GM23248 (cell line): ENCODE results near the gene ZFAND6.

Experiments used
- EZH2 ChIP-seq: fragments of 200-600 bp; sonication (generic); IDR thresholded peaks from 2 replicates; pipeline ENCODE4 v1.6.1; 2018; ENCODE audit warnings: antibody characterized with exemption, mild to moderate bottlenecking; ENCODE audit not compliant: insufficient read depth, poor library complexity, severe bottlenecking
- EZH2phosphoT487 ChIP-seq: fragments of 200-600 bp; sonication (generic); IDR thresholded peaks from 2 replicates; pipeline ENCODE4 v1.6.1; 2018; ENCODE audit warnings: antibody characterized with exemption, moderate library complexity, mild to moderate bottlenecking, low read depth; ENCODE audit not compliant: insufficient read depth

DNA sequence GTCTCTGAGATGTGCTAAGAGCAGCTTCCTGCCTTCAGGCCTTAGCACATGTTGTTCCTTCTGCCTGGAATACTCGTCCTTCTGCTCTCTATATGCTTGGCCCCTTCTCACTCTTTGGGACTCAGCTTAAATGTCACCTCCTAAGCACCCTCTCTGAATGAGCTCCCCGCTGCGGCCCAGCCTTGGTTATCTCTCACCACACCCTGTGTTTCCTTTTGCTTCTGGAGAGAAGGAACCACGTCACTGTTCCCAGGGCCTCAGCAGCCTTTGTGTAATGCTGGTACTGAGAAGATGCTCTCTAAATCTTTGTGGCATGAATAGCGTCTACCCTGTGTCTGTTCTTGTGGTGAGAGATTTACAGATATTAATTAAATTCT is 95.5 kb downstream of the ZFAND6 start:
- TF ChIP-seq EZH2 (no peak), EZH2phosphoT487 (no peak)
